ENCODE data around the gene INKA1. TPM values are rescaled to one million over a fixed set of nuclear protein-coding genes. Genes with fewer than 3 reads are reported as not detected.
"Not testable (repeated sequence)": the region's sequence is repeated elsewhere in the genome, so short reads cannot be mapped to it uniquely, and the experiment has no call there.

INKA1 gene
- total RNA-seq, 2 experiments from 2014 or later = 7.9 to 12.8 TPM

GRCh38 chr3:49812916-49813496 is 9.9 kb downstream of the INKA1 start:
- POLR2A ChIA-PET = interaction anchor here (1.0 to 1.5 kb wide), 2 partner anchors 8 to 9 kb away, joined by 6 read pairs; partner anchors contain the start of gene INKA1
- H3K4me1 ChIP-seq (ENCODE audit: insufficient read depth, low read length, poor library complexity, severe bottlenecking) = peaks cover 25% of the 10 kb centered on the region

GRCh38 chr3:49813497-49814174 is 10.6 kb downstream of the INKA1 start, which contains the start of gene UBA7:
Gene UBA7 (minus strand): TSS chr3:49813953. CDS start chr3:49813787, 166 bp downstream.
- TF ChIP-seq CTCF (conservative IDR thresholded peaks at IDR 0.05; ENCODE audit: low read length) = no peak
- no peak for TF ChIP-seq EZH2phosphoT487 (IDR thresholded peaks at IDR 0.05; ENCODE audit: borderline replicate concordance, low read depth, low read length)
- no peaks in the 10 kb centered on the region for H3K79me2 ChIP-seq (ENCODE audit: insufficient read depth, low read depth, low read length)
- POLR2A ChIA-PET = interaction anchor here (0.6 to 1.5 kb wide), 3 partner anchors 9 to 122 kb away, joined by 3 to 6 read pairs (median 6); partner anchors contain the start of gene INKA1
- no peaks in the 10 kb centered on the region for H3K36me3 ChIP-seq (ENCODE audit: insufficient read depth, low read length)
- H3K27ac ChIP-seq (ENCODE audit: low read depth, low read length, poor library complexity, severe bottlenecking) = no peak within 1 kb of the TSS
- BruUV-seq (replicated peaks) = no TSS peak
- no peak for DNase-seq (ENCODE audit: low spot score)
- peak within 1 kb of the TSS; percentile 49 for H3K4me2 ChIP-seq (ENCODE audit: low read length)
- intact Hi-C loops (cut with micrococcal nuclease; ENCODE audit: unreplicated experiment) = no loop called here
- no peaks in the 10 kb centered on the region for H4K20me1 ChIP-seq (ENCODE audit: insufficient read depth, low read length)
- peak within 1 kb of the TSS; percentile 56 for H2AFZ ChIP-seq (ENCODE audit: low read length)
- H3K4me3 ChIP-seq (ENCODE audit: low read depth, low read length, poor library complexity, severe bottlenecking) = peak within 1 kb of the TSS; percentile 27
- no peaks in the 10 kb centered on the region for H3K9me3 ChIP-seq (ENCODE audit: low read length)
- H3K4me1 ChIP-seq (ENCODE audit: insufficient read depth, low read length, poor library complexity, severe bottlenecking) = peaks cover 19% of the 10 kb centered on the region
- CTCF ChIA-PET (ENCODE audit: unreplicated experiment) = interaction anchor here (0.6 to 1.2 kb wide), 2 partner anchors 8 to 10 kb away, joined by 3 to 5 read pairs; partner anchors contain the start of gene INKA1
- H3K9me2 ChIP-seq (ENCODE audit: insufficient read depth, low read length) = no peaks in the 10 kb centered on the region

More at GRCh38 chr3:49812916-49813496, 9.9 kb downstream of the INKA1 start:
- no peak overlapping the region for H3K4me2 ChIP-seq (ENCODE audit: low read length)
- H3K27ac ChIP-seq (ENCODE audit: low read depth, low read length, poor library complexity, severe bottlenecking) = no peak overlapping the region
- no peaks in the 10 kb centered on the region for H3K9me3 ChIP-seq (ENCODE audit: low read length)
- no peak for DNase-seq (ENCODE audit: low spot score)
- intact Hi-C loops (cut with micrococcal nuclease; ENCODE audit: unreplicated experiment) = no loop called here
- H2AFZ ChIP-seq (ENCODE audit: low read length) = no peak overlapping the region; the same call in 1 of the 2 replicates
- CTCF ChIA-PET (ENCODE audit: unreplicated experiment) = interaction anchor here (1.2 kb wide), 1 partner anchor 8 kb away, joined by 5 read pairs; no protein-coding TSS in a partner anchor
- TF ChIP-seq CTCF (conservative IDR thresholded peaks at IDR 0.05; ENCODE audit: low read length) = no peak
- TF ChIP-seq EZH2phosphoT487 (IDR thresholded peaks at IDR 0.05; ENCODE audit: borderline replicate concordance, low read depth, low read length) = no peak
- BruUV-seq (replicated peaks) = no TSS peak
- no peak overlapping the region for H3K4me3 ChIP-seq (ENCODE audit: low read depth, low read length, poor library complexity, severe bottlenecking)
- H3K79me2 ChIP-seq (ENCODE audit: insufficient read depth, low read depth, low read length) = no peaks in the 10 kb centered on the region
- no peaks in the 10 kb centered on the region for H3K36me3 ChIP-seq (ENCODE audit: insufficient read depth, low read length)
- H4K20me1 ChIP-seq (ENCODE audit: insufficient read depth, low read length) = no peaks in the 10 kb centered on the region
- no peaks in the 10 kb centered on the region for H3K9me2 ChIP-seq (ENCODE audit: insufficient read depth, low read length)

GRCh38 chr3:49823131-49823530 is 20.1 kb downstream of the INKA1 start:
- H3K36me3 ChIP-seq (ENCODE audit: insufficient read depth, low read length) = peaks cover 12% of the 10 kb centered on the region
- H3K9me2 ChIP-seq (ENCODE audit: insufficient read depth, low read length); BruUV-seq (replicated peaks); H3K9me3 ChIP-seq (ENCODE audit: low read length); CTCF ChIA-PET (ENCODE audit: unreplicated experiment); H4K20me1 ChIP-seq (ENCODE audit: insufficient read depth, low read length); H2AFZ ChIP-seq (ENCODE audit: low read length); H3K4me2 ChIP-seq (ENCODE audit: low read length); H3K4me3 ChIP-seq (ENCODE audit: low read depth, low read length, poor library complexity, severe bottlenecking); H3K79me2 ChIP-seq (ENCODE audit: insufficient read depth, low read depth, low read length); H3K4me1 ChIP-seq (ENCODE audit: insufficient read depth, low read length, poor library complexity, severe bottlenecking); H3K27ac ChIP-seq (ENCODE audit: low read depth, low read length, poor library complexity, severe bottlenecking); DNase-seq (ENCODE audit: low spot score); intact Hi-C loops (cut with micrococcal nuclease; ENCODE audit: unreplicated experiment): not testable (repeated sequence)
- POLR2A ChIA-PET = interaction anchor here (0.6 kb wide), 1 partner anchor 120 kb away, joined by 4 read pairs; no protein-coding TSS in a partner anchor
